Measurements from ENCODE around the gene GABRB1.

The GABRB1 gene

DNA sequence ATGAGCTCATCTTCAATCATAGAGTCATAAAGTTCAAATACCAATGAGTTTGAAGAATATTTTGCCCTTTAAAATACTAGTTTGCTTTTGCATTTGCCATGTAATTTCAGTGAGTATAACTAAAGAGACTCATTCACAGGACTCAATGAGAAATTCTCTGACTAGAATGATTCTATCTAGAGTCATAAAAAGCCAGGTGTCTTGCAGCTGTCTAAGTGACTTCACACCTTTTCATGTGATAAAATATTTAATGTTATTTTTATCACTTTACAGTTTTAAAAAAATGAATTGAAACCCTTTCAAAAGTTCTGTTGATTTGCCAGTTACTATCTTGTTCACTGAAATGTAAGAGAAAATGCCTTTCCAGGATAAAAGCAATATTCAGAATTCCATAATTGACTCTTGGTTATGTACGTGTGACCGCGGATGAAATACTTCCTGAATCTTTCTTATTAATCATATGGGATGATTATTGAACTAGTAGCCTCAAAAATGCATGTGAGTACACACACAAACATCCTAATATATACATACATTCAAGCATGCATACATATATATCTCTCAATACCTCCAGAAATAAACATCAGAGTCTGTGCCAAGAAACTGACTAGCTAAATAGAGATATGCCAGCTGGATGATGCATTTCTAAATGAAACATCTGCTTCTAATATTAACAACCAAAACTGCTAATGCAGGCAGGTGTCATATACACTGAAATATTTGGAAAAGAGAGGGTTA is 87.0 kb downstream of the GABRB1 start:
- DNase-seq (ENCODE audit: low read depth in 2 of 2), result no peak

DNA sequence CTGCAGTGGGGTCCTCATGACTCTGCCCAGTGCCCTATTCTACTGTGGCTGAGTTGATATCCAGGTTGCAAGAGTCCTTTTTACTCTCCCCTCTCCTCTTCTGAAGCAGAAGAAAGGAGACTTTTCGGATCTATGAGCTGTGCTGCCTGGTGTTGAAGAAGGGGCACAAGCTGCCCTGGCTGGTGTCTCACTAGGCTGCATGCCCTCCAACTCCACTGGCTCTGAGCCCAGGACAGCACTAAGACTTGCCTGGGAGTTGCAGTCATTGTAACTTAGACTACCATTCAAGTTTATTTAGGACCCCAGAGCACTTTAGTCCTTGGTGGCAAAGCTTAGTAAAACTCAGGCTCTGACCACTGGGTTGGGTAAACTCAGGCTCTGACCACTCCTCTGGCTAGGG is 89.4 kb downstream of the GABRB1 start:
- DNase-seq (ENCODE audit: low read depth in 2 of 2), result no peak

DNA sequence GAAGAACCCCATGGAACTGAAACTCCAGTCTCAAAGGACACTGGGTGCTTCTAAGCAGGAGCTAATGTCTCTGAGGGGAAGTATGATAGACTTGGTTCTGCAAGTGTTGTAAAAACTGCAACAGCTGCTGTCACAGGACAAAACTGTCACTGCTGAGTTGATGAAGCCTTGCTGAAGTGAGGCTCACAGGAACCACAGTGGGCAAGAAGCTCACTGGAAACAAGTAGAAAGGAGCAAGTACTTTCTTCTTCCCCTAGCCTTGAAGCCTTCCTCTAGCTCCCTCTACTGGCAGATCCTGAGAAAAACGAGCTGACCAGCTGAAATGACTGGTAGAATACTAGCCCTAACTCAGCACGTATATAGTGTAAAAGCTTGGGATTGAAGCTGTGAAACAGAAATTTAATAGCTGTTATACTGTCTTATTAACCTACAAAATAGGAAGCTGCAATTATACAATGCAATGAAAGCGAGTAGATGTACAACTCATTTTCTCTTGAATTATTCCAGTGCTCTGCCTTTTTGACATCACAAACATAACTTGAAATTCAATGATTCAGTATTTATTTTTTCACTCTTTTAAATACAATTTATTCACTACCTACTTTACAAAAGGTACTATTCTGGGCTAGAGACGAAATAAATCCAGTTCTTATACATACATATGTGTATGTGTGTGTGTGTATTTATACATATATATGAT is 91.4 kb downstream of the GABRB1 start:
- peak; percentile 15 to 38 for DNase-seq (ENCODE audit: low read depth in 2 of 2)

DNA sequence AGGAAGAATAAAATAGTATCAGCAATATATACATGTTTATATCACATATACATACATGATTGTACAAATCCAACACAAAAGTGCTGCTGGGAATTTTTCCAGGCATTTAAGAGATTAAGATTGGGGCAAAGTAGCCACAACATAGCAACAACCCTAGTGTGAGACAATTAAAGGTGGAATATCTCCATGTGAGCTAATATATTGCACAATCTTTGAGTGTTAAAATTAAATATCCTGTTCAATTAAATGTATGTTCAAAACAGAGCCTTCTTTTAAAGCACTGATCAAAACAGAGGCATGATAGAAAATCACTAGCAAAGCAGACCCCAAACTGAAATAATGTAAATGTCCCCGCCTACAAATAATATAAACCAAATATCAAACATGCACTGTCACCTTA is 97.6 kb downstream of the GABRB1 start:
- no peak for DNase-seq (ENCODE audit: low read depth in 2 of 2)

DNA sequence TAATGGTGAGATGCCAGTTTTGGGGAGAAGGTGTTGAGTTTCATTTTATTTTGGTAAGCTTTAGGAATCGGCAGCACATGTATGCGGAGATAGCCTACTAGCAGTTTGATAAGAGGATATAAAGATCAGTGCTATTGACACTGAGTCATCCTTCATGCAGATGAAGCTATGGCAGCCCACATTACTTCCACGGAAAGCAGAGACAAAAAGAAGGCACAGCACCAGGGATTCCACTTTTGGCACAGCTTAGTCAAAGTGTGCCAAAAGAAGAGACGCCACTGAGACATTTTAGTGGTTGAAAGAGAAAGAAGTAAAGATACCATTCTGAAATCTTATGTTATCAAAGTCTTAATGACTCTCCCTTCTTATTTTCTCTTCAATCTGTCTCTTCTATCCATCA is 103.8 kb downstream of the GABRB1 start:
- no peak for DNase-seq (ENCODE audit: low read depth in 2 of 2)

DNA sequence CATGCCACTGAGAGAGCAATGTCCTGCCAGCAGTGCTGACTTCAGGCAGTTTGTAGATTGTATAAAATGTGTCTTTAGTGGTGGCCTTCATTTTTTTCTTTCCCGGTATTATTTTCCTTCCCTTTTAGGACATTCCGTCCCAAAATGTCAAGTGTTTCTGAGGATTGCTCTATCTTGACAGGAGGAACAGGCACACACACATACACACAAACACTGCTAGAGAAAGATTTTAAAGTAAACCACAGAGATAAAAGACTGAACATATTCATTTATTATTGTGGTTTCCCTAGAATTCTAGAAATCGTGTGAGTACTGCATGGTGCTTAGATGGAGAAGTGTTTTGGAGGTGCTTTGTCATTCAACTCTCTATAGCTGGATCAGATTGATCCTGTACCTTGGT is 111.9 kb downstream of the GABRB1 start:
- DNase-seq (ENCODE audit: low read depth in 2 of 2), result no peak

DNA sequence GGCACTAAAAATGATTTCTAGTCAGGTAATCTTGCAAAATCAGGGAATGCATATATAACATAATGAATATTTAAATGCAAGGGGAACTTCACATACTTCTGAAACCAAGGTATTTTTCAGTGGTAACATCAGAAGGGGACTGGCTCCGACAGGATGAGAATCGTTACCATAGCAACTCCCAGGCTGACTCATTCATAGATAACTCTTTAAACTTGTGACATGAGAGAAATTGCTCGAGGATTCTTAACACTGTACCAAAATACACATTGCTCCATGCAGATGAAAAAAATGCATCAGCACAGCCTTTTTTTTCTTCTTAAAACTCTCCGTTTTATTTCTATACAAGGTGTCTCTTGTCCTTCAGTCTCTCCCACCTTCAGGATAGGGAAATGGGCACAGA is 114.3 kb downstream of the GABRB1 start:
- no peak for DNase-seq (ENCODE audit: low read depth in 2 of 2)

DNA sequence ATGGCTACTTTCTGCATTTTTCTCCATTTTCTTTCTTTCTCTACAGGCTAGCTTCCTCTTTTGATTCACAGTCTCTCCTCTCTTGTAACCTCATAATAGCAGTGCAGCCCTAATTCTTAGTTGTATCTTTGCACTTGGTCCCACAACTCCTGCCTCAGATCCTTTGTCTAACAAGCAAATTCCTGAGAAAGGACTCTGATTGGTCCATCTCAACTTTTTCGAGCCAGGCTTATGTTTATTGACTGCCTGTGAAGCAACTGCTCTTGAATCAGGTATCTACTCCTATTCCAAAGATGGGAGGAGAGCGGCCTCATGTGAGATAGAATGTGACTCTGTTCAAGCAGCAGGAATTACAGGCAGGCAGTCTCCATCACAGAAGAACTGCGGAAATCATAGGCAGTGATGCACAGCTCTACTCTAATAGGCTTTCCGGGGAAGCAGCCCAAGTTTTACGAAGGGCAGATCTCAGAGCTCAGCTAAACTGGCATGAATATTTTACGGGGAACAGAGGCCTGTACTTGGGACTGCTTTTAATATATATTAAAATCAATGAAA is 123.5 kb downstream of the GABRB1 start:
- DNase-seq (ENCODE audit: low read depth in 2 of 2), result no peak

DNA sequence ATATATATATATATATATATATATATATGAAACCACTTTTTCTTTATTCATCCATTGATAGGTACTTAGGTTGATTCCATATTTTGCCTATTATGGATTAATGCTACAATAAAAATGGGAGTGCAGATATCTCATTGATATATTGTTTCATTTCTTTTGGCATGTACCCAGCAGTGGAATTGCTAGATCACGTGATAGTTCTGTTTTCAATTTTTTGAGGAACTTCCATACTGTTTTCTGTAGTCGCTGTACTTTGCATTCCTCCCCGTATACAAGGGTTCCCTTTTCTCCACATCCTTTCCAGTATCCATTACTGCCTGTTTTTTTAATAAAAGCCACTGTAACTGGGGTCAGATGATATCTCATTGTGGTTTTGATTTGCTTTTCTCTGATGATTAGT is 124.6 kb downstream of the GABRB1 start:
- DNase-seq (ENCODE audit: low read depth in 2 of 2), result no peak

DNA sequence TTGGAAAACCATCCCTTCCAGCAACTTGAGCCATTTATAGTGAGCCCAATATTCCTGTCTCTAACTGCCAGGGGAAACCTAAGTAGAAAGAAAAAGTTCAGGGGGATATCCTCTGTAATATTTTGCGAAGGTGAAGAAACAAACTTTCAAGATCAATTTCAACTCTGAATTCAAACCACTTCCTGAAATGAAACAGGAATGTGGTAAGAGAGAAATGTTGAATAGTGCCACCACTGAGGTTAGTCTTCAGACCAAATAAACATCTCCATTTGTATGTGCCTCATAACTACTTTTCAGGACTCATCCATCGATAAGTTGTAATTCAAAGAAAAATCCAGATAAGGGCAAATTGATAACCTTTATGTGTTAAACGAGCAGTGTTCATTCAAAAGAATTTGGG is 128.7 kb downstream of the GABRB1 start:
- no peak for DNase-seq (ENCODE audit: low read depth in 2 of 2)

DNA sequence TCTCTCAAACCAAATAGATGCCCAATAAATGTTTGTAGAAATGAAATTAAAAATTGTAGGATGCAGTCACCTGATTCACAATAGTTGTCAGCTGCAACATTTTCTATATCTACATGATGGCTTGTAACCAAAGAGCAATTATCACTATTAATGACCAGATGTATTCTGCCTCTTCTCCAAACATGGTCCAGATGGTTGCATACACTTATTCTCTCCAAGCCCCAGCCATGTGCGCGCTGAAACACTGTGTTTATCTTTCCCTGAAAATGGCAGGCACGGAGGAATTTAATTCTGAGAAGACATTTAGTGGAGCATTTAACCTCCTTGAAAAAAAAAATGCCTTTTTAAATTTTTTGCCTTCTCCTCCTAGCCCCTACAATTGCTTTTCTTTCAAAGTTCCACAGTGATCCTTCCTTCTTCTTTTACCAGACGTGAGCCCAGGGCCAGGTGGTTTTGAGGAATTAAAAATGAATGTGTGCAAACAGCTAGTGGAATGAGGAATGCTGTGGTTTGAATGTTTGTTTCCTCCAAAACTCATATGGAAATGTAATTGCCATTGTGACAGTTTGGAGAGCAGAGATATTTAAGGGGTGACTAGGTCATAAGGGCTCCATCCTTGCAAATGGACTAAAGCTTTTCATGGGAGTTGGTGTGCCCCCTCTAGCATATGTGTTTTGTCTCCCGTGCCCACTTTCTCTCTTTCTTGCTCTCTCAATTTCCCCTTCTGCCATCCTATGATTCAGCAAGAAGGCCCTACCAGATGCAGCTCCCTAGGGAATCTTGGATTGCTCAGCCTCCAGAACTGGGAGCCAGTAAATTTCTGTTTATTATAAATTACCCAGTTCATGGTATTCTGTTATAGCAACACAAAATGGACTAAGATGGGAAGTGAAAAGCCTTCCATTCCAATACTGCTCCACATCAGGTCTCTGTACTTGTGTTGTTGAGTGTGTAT is 136.0 kb downstream of the GABRB1 start:
- DNase-seq (ENCODE audit: low read depth in 2 of 2), result no peak

DNA sequence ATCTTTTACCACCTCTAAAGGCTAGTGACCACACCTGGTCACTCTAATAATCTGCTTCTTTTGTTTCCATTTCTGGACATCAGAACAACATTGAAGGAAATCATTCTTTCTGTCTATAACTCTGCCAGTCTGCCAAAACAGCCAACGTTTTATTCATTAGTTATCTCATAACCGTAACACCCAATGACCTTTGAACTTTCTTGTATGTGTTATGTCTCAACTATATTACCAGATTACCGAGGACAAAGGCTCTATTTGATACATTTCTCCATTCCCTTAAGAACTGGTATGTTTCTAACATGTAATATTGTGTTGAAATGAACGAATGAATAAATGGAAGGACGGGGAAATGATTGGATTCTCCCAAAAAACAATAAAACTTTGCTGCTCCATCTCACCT is 152.7 kb downstream of the GABRB1 start:
- no peak for DNase-seq (ENCODE audit: low read depth in 2 of 2)

DNA sequence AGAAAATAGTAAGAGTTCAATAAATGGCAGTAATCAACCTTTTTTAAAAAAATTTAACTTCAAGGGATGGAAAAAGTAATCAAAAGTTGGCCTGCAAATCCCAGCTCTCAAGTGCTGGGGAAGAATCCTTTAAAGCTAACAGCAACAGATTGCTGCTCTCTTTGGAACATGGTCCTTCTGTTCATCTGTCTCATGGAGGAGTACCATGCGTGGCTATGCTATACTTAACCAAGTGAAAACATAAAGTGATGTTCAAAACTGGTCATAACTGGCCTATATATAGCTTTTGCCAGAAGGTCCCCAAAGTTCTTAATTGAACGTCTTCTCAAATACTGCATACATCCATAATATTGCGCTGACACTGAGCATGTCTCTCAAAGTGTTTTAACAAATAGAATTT is 154.4 kb downstream of the GABRB1 start:
- DNase-seq (ENCODE audit: low read depth in 2 of 2), result no peak

DNA sequence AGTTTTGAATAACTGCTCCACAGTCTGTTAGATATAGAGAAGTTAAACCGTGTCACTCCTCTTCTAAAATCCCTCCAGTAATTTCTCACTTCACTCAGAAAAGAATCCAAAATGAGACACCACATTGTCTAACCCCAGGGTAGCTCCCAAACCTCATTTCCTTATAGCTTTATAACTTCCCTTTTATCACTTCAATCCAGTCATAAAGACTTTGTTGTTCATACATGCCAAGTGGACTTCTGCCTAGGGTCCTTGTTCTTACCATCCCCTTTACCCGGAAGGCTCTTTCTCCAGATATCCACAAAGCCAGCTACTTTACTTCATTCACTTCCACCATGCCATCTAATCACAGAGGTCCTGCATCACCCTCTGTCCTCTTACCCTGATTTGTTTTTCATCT is 156.2 kb downstream of the GABRB1 start:
- DNase-seq (ENCODE audit: low read depth in 2 of 2), result no peak

DNA sequence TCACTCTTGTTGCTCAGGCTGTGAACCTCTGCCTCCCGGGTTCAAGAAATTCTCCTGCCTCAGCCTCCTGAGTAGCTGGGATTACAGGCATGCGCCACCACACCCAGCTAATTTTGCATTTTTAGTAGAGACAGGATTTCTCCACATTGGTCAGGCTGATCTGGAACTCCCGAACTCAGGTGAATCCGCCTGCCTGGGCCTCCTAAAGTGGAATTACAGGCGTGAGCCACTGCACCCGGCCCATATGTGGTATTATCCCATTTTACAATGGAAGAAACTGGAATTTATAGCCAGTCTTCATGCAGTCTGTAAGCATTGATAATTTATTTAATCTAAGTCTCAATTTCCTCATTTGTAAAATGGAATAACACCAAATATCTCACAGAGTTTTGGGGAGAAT is 161.8 kb downstream of the GABRB1 start:
- no peak for DNase-seq (ENCODE audit: low read depth in 2 of 2)

DNA sequence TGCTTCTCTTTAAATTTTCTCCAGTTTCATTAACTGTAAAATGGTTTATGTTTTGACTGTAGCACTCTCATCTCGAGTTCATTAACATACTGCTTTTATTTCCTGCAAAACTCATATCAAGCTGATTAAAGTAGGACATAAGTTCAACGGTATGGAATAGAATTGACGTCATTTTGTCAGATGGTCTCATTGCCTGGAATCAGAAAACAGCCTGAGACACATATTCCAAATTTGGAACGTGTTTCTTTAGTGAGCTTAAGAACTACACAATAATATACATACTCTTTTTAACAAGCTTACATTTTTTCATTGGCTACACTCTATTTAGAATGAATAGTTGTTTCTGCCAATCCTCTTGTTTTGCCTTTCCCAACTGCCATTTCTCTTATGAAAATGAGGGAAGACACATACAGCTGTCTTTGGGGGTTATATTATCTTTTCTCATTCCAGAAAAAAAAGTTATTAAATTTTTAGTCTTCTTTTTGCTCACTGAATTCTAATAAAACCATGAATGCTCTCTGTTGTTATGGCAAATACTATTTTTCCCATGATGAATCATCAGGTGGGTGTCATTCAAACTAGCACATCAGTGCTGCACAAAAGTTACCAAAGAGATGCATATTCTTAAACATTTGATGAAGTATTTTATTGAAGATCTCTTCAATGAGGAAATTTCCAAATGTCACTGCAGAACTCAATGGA is 162.8 kb downstream of the GABRB1 start:
- DNase-seq (ENCODE audit: low read depth in 2 of 2), result no peak

DNA sequence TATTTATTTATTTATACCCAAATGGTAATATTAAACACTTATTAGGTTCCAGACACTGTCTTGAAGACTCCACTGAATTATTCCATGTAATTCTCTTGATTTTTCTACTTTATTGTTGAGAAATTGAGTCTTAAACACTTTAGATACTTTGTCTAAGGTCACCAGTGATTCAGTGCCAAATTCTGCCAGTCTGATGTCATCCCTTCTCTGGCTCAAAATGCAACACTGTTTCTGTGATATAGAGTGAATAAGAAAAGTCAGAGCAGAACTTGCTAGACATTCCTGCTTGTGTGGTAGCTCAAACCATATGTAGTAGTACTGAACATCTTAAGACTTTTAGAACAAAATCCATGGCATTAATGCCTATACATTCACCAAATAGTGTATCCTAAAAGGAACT is 164.3 kb downstream of the GABRB1 start:
- DNase-seq (ENCODE audit: low read depth in 2 of 2), result no peak

DNA sequence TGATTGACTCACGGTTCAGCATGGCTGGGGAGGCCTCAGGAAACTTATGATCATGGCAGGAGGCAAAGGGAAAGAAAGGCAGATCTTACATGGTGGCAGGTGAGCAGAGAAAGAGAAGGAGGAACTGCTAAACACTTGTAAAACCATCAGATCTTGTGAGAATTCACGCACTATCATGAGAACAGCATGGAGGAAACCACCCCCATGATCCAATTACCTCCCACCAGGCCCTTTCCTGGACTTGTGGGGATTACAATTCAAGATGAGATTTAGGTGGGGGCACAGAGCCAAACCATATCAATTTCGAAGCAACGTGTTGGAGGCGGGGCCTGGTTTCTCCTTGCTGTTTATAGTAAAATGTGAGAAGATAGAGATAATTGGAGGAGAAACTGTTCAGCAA is 167.4 kb downstream of the GABRB1 start:
- no peak for DNase-seq (ENCODE audit: low read depth in 2 of 2)

DNA sequence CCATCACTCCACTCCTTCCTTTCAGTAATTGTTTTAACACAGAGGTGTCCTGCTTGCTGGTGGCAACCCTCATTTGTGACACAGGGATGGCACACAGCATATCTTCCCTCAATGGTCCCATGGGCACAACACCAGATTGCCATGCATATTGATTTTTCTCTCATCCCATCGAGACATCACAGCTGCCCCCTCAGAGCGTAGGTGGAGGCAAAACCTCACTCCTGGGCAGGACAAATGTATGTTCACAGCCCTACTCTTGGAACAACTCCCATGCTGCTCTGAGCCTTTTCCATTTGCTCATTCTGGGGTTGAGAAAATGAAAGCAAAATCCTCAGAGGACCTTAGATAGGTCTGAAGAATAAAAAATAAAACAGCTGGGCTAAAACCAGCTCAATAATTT is 172.2 kb downstream of the GABRB1 start:
- no peak for DNase-seq (ENCODE audit: low read depth in 2 of 2)

DNA sequence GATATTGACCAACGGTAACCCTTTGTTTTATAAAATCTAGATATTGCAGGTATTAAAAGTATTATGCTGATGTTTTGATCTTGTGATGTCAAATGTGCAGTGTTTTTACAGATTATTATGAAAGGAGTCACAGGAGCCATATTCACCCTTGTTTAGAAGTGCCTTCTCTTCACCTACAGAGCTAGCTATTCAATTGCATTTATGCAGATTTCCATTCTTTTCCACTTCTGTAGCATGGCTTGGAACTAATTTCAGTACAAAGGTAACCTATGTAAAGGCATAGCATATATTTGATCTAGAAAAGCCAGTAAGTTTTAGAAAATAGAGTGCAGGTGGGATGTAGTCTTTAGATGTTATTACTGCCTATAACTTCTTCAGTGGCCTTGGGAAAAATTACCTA is 176.2 kb downstream of the GABRB1 start:
- DNase-seq (ENCODE audit: low read depth in 2 of 2), result no peak

DNA sequence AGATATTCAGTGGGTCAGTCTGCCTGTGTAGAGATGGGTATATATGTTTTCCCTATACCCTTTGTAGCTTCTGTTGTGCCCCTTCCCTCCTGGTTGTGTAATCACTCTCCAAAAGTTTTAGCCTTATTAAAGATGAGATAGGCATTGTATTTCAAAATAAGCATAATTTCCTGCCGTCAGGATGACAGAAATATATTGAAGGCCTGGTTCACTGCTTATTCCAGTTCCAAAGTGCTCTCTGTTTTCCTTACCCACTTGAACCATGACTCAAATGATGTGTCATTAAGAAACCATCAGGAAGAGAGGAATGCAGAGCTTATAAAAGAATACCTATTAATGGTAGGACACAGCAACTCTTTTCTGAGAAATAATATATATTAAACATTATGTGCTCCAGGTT is 178.5 kb downstream of the GABRB1 start:
- DNase-seq (ENCODE audit: low read depth in 2 of 2), result no peak

DNA sequence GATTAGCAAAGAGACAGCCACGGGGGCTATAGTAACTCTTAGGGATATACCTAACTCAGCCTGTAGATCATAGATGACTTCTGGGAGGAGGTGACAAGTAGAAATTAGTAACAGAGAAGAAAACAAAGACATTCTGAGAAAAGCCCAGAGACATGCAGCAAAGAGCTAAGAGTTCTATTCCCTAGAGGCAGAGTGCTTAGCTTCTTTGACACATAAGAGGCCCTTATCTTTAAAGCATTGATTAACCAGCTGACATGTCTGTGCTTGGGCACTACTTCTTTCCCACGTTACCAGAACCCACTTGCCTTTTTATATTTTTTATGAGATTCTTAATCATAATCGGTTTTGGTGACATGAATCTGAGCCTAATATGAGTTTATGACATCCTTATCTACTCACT is 179.5 kb downstream of the GABRB1 start:
- no peak for DNase-seq (ENCODE audit: low read depth in 2 of 2)

All from stimulated activated CD4-positive, alpha-beta T cell treated with anti-CD3 and anti-CD28 coated beads, Interleukin-4, amount 100 ng/mL, for 48 hours (primary cell).